Heart right ventricle (tissue), 16 donors: ENCODE measurements around the gene CDH23. TPM values are rescaled to one million over a fixed set of nuclear protein-coding genes. Genes with fewer than 3 reads are reported as not detected.
A peak's percentile ranks its signal among the peaks of the same experiment; 100 is the strongest.

Experiments
- ATAC-seq, 8 donors: fragments of 200-7000 bp; cut with Tn5 transposase; one replicate each; pipeline ENCODE4 v1.9.1; 2020; ENCODE audit warnings: mild to moderate bottlenecking in 8 of 8, moderate library complexity in 8 of 8, moderate number of reproducible peaks in 1 of 8
- DNase-seq, 2 donors: peaks; one replicate each; pipeline ENCODE4 v3.0.0-alpha.2; 2020
- H3K27ac ChIP-seq, 10 donors: fragments of 200-600 bp; sonication (generic) in 2 of 10; one replicate each; pipeline versions ENCODE4 v1.5.0 to v1.8.0; 2020 to 2022; ENCODE audit warnings: mild to moderate bottlenecking in 3 of 10
- H3K27me3 ChIP-seq, 7 donors: fragments of 200-600 bp; one replicate each; pipeline ENCODE4 v1.8.0; 2021 to 2022; ENCODE audit warnings: mild to moderate bottlenecking in 2 of 7
- H3K36me3 ChIP-seq, 9 donors: fragments of 200-600 bp; sonication (generic) in 1 of 9; one replicate each; pipeline versions ENCODE4 v1.5.0 to v1.8.0; 2020 to 2022; ENCODE audit warnings: mild to moderate bottlenecking in 2 of 9
- H3K4me1 ChIP-seq, 9 donors: fragments of 200-600 bp; sonication (generic) in 1 of 9; one replicate each; pipeline versions ENCODE4 v1.5.0 to v1.8.0; 2020 to 2022; ENCODE audit warnings: mild to moderate bottlenecking in 4 of 9
- H3K4me3 ChIP-seq, 10 donors: fragments of 200-600 bp; sonication (generic) in 2 of 10; one replicate each; pipeline versions ENCODE4 v1.5.0 to v1.8.0; 2020 to 2022; ENCODE audit warnings: mild to moderate bottlenecking in 7 of 10, moderate library complexity in 2 of 10
- H3K9me3 ChIP-seq, 11 donors: fragments of 200-600 bp in 10 of 11; sonication (generic) in 2 of 11; one replicate each; pipeline versions ENCODE4 v1.5.0 to v1.8.0; 2013 to 2022; ENCODE audit warnings: mild to moderate bottlenecking in 2 of 11, control low read depth in 1 of 11, moderate library complexity in 1 of 11
- CTCF ChIP-seq, 9 donors: fragments of 200-600 bp; sonication (generic) in 2 of 9; IDR thresholded peaks; one replicate each; pipeline versions ENCODE4 v1.5.0 to v1.8.0; 2021 to 2022; ENCODE audit warnings: antibody characterized with exemption in 9 of 9, mild to moderate bottlenecking in 5 of 9, moderate library complexity in 1 of 9
- WGBS, 2 donors: extraction: QIAGEN DNeasy Blood & Tissue Kit; methylation state at CpG; one replicate each; pipeline ENCODE4 v1.1.7; 2013; ENCODE audit warnings: inconsistent platforms in 1 of 2; 5-methylcytosine and 5-hydroxymethylcytosine counted together
- intact Hi-C, 10 donors: fragments of 100-400 bp; cut with DNase I; formaldehyde crosslinking; loops; one replicate each; pipeline versions ENCODE4 v1.11.1 to v1.14.2; 2022
- polyA plus RNA-seq, 2 donors: library from polyadenylated mRNA; stranded (reverse); fragments of 200-250 nt; gene quantifications; one replicate each; pipeline ENCODE4 v1.2.3, GENCODE V29; 2013
- total RNA-seq, 10 donors: library from RNA; stranded (reverse); fragmentation: NEBNext Ultra II Directional in 3 of 10; extraction: Animal tissue kit (Norgen Biotek cat#: 25700) in 3 of 10; gene quantifications; one replicate each; pipeline versions ENCODE4 v1.2.1 to v1.2.4, GENCODE V29; 2021 to 2023
- donor health status: Arrhythmogenic right ventricular cardiomyopathy.
- donor health status: ischemic (EF 13 %, LVEDD 7.1; RV severe dilation, severe dysfunction).
- donor health status: healthy with polysubstance abuse.
- donor health status: DM: no; HTN: yes; CAD: no.
- donor health status: DM: no; HTN: no; CAD: no.
- donor health status: ischemic (EF 25% LVEDD 6.9; RV normal size, moderate dysfunction).
- donor health status: ischemic (EF 25% LVEDD 5.7; RV mildly dilated, moderate dysfunction).
- donor health status: healthy.
- donor health status: DM: yes; HTN: yes; CAD: no.
- donor health status: Ischemic cardiomyopathy.
- donor health status: ischemic (EF 35%, LVEDD 5.7; RV mildly dilated, moderate dysfunction).
- donor health status: nonischemic (EF 11% LVEDD 7.7; RV severe dilation, severe dysfunction).
- donor health status: DM: yes; HTN: yes; CAD: no.
- donor health status: PGD.
- donor health status: ischemic (EF 29% LVEDD 5.4; RV normal size, mild dysfunction).
- donor health status: nonischemic (EF 23%, LVEDD 6.1; RV moderate dilation, normal function).

Gene CDH23
- total and polyA plus RNA-seq, 12 donors: 1.1 to 7.7 (median 4.6) TPM

GRCh38 chr10:71707240-71707789 is 310.6 kb downstream of the CDH23 start:
- 96% methylated on average over 5 of the region's 5 CpGs for WGBS, 2 donors
- intact Hi-C loops: loop anchor here (5.0 to 10.0 kb wide), 7 partner anchors 310 to 395 kb away; partner anchors contain the start of genes SLC29A3 (in 8 of the 10) and CDH23 (in 3 of the 10)
- no peak for DNase-seq

GRCh38 chr10:71708301-71708703 is 311.6 kb downstream of the CDH23 start:
- ATAC-seq (peak; percentile 32 to 57 (median 42)), DNase-seq (peak; percentile 50 to 71)
- no peaks in the 10 kb centered on the region for H3K9me3 ChIP-seq
- no peaks in the 10 kb centered on the region for H3K36me3 ChIP-seq
- peaks cover 3 to 33% (median 28%) of the 10 kb centered on the region in 9 donors for H3K4me1 ChIP-seq
- 17% methylated on average over 10 of the region's 10 CpGs for WGBS, 2 donors
- no peak overlapping the region for H3K27ac ChIP-seq
- no peak overlapping the region for H3K4me3 ChIP-seq
- intact Hi-C loops: loop anchor here (2.0 to 10.0 kb wide), 8 partner anchors 311 to 396 kb away; partner anchors contain the start of genes SLC29A3 (in 8 of the 10) and CDH23 (in 4 of the 10)
- no peaks in the 10 kb centered on the region for H3K27me3 ChIP-seq
- peak; percentile 64 to 96 (median 90) for TF ChIP-seq CTCF (IDR thresholded peaks at IDR 0.05)

More at GRCh38 chr10:71707240-71707789, 310.6 kb downstream of the CDH23 start:
- no peak for TF ChIP-seq CTCF (IDR thresholded peaks at IDR 0.05)
- Histone ChIP-seq H3K4me1 (peaks cover 0 to 23% (median 18%) of the 10 kb centered on the region in 9 donors), H3K9me3 (no peaks in the 10 kb centered on the region), H3K4me3 (no peak overlapping the region), H3K27ac (no peak overlapping the region), H3K27me3 (no peaks in the 10 kb centered on the region), H3K36me3 (no peaks in the 10 kb centered on the region)
- no peak for ATAC-seq

GRCh38 chr10:71708897-71709882 is 312.5 kb downstream of the CDH23 start:
- no peak for TF ChIP-seq CTCF (IDR thresholded peaks at IDR 0.05)
- intact Hi-C loops: loop anchor here (2.0 to 10.0 kb wide), 8 partner anchors 312 to 397 kb away; partner anchors contain the start of genes SLC29A3 (in 8 of the 10) and CDH23 (in 4 of the 10)
- Histone ChIP-seq H3K36me3 (no peaks in the 10 kb centered on the region), H3K27me3 (no peaks in the 10 kb centered on the region), H3K27ac (no peak overlapping the region), H3K9me3 (no peaks in the 10 kb centered on the region), H3K4me1 (peaks cover 12 to 42% (median 37%) of the 10 kb centered on the region in 9 donors), H3K4me3 (no peak overlapping the region)
- DNase-seq: no peak
- 75 to 79% methylated on average over 28 of the region's 28 CpGs for WGBS, 2 donors
- no peak for ATAC-seq

- no peaks in the 10 kb centered on the region for H3K36me3 ChIP-seq
- H3K27me3 ChIP-seq: no peaks in the 10 kb centered on the region
- H3K4me3 ChIP-seq: no peak overlapping the region
- no peak for TF ChIP-seq CTCF (IDR thresholded peaks at IDR 0.05)
- peaks cover 21 to 55% (median 44%) of the 10 kb centered on the region in 9 donors for H3K4me1 ChIP-seq
- ATAC-seq (no peak), DNase-seq (no peak)
- H3K9me3 ChIP-seq: no peaks in the 10 kb centered on the region
- intact Hi-C loops: loop anchor here in 5 of 10 donors (5.0 to 10.0 kb wide), 3 partner anchors 62 to 184 kb away; partner anchors contain the start of gene VSIR (in 5 of the 5)
- H3K27ac ChIP-seq: peak overlapping the region in 1 of 10 donors; percentile 90
- WGBS, 2 donors: 98 to 100% methylated on average over 2 of the region's 2 CpGs
These were observed 313.8 kb downstream of the CDH23 start for GRCh38 chr10:71710519-71710918.
